Esophagus squamous epithelium (tissue), 5 donors: ENCODE data around the gene IFT88. TPM values are rescaled to one million over a fixed set of nuclear protein-coding genes. Genes with fewer than 3 reads are reported as not detected.

Experiments used
- DNase-seq: peaks from one replicate; lab custom pipeline; 2025; lab: John Stamatoyannopoulos, UW
- H3K27ac ChIP-seq, 4 donors: fragments of 200-600 bp; sonication (generic); one replicate each; pipeline ENCODE4 v1.5.1; 2016 to 2019; ENCODE audit warnings: mild to moderate bottlenecking in 1 of 4
- H3K27me3 ChIP-seq, 4 donors: fragments of 200-600 bp; sonication (generic); 1 replicate in 3 of 4; 2 replicates in 1 of 4; pipeline versions ENCODE4 v1.5.1 to v1.6.0; 2017 to 2021; ENCODE audit warnings: antibody characterized with exemption in 1 of 4
- H3K36me3 ChIP-seq, 3 donors: fragments of 200-600 bp; sonication (generic); one replicate each; pipeline ENCODE4 v1.5.1; 2016 to 2019
- H3K4me1 ChIP-seq, 3 donors: fragments of 200-600 bp; sonication (generic); one replicate each; pipeline ENCODE4 v1.5.1; 2017 to 2019
- H3K4me3 ChIP-seq, 4 donors: fragments of 200-600 bp; sonication (generic); 1 replicate in 3 of 4; 2 replicates in 1 of 4; pipeline ENCODE4 v1.5.1; 2016 to 2019; ENCODE audit warnings: mild to moderate bottlenecking in 2 of 4, moderate library complexity in 1 of 4
- H3K9me3 ChIP-seq, 3 donors: fragments of 200-600 bp; sonication (generic); one replicate each; pipeline ENCODE4 v1.5.1; 2016 to 2019
- POLR2A ChIP-seq, 4 donors: fragments of 450-650 bp; IDR thresholded peaks; one replicate each; pipeline ENCODE4 v1.6.1; 2017; ENCODE audit warnings: antibody characterized with exemption in 4 of 4, mild to moderate bottlenecking in 4 of 4, moderate library complexity in 3 of 4
- WGBS, 2 donors: methylation state at CpG; one replicate each; pipeline ENCODE4 v1.1.5; 2018; 5-methylcytosine and 5-hydroxymethylcytosine counted together
- intact Hi-C: fragments of 100-400 bp; cut with DNase I; formaldehyde crosslinking; loops from one replicate; pipeline ENCODE4 v1.15.0; 2022
- total RNA-seq, 4 donors: library from RNA; depleted of rRNA; stranded (reverse); fragments of >200 nt; gene quantifications; one replicate each; pipeline ENCODE4 v1.1.0, GENCODE V29; 2016
- TF ChIP-seq, protein P1 (sequence below), 6 experiments: fragments of 450-650 bp in 4 of 6; fragments of 200-600 bp in 2 of 6; sonication (generic) in 2 of 6; IDR thresholded peaks; one replicate each; pipeline ENCODE4 v1.5.1; 2016 to 2019; ENCODE audit warnings: antibody characterized with exemption in 6 of 6, mild to moderate bottlenecking in 4 of 6, moderate library complexity in 4 of 6
- donor health status: DM: yes; HTN: yes; CAD: no.

The IFT88 gene
- total RNA-seq, 4 donors from 2014 or later, result 2.0 to 7.8 (median 4.8) TPM

GRCh38 chr13:20616059-20616797 is 49.3 kb downstream of the IFT88 start:
- H3K27me3 ChIP-seq, result no peaks in the 10 kb centered on the region
- H3K4me3 ChIP-seq, result no peak overlapping the region
- no peaks in the 10 kb centered on the region for H3K4me1 ChIP-seq
- intact Hi-C loops, result no loop called here
- H3K36me3 ChIP-seq, result peaks cover 0 to 12% (median 0%) of the 10 kb centered on the region in 3 donors
- no peak for TF ChIP-seq POLR2A (IDR thresholded peaks at IDR 0.05)
- TF ChIP-seq, protein P1, sequence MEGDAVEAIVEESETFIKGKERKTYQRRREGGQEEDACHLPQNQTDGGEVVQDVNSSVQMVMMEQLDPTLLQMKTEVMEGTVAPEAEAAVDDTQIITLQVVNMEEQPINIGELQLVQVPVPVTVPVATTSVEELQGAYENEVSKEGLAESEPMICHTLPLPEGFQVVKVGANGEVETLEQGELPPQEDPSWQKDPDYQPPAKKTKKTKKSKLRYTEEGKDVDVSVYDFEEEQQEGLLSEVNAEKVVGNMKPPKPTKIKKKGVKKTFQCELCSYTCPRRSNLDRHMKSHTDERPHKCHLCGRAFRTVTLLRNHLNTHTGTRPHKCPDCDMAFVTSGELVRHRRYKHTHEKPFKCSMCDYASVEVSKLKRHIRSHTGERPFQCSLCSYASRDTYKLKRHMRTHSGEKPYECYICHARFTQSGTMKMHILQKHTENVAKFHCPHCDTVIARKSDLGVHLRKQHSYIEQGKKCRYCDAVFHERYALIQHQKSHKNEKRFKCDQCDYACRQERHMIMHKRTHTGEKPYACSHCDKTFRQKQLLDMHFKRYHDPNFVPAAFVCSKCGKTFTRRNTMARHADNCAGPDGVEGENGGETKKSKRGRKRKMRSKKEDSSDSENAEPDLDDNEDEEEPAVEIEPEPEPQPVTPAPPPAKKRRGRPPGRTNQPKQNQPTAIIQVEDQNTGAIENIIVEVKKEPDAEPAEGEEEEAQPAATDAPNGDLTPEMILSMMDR (IDR thresholded peaks at IDR 0.05), result no peak
- H3K9me3 ChIP-seq, result no peaks in the 10 kb centered on the region
- 81 to 84% methylated on average over 3 of the region's 3 CpGs for WGBS, 2 donors
- DNase-seq, result no peak
- H3K27ac ChIP-seq, result no peak overlapping the region

- Histone ChIP-seq H3K27ac (no peak overlapping the region), H3K4me1 (no peaks in the 10 kb centered on the region), H3K27me3 (no peaks in the 10 kb centered on the region), H3K9me3 (peaks cover 0 to 8% (median 0%) of the 10 kb centered on the region in 3 donors), H3K36me3 (peaks cover 0 to 21% (median 0%) of the 10 kb centered on the region in 3 donors), H3K4me3 (no peak overlapping the region)
- no peak for DNase-seq
- intact Hi-C loops, result no loop called here
- 89 to 91% methylated on average over 3 of the region's 3 CpGs for WGBS, 2 donors
- TF ChIP-seq POLR2A (IDR thresholded peaks at IDR 0.05), result no peak
- TF ChIP-seq, protein P1 (IDR thresholded peaks at IDR 0.05), result no peak
Observed at GRCh38 chr13:20623000-20623399, 56.0 kb downstream of the IFT88 start.

DNA sequence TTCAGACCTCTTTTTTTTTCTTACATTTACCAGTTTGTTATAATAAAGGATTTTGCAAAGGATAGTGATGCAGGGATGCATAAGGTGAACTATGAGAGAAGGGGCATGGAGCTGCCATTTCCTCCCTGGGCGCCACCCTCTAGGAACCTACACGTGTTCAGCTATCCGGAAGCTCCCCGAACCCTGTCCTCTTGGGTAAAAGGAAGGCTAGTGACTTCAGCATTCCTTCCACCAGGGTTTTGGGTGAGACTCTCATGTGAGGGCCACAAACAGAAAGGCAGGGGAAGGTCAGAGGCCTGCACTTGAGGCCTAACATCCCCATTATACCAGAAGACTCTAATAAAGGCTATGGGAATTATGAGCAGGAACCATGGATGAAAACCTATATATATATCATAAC is 57.3 kb downstream of the IFT88 start:
- H3K4me1 ChIP-seq, result no peaks in the 10 kb centered on the region
- peaks cover 0 to 21% (median 0%) of the 10 kb centered on the region in 3 donors for H3K36me3 ChIP-seq
- H3K4me3 ChIP-seq, result no peak overlapping the region
- DNase-seq, result no peak
- TF ChIP-seq, protein P1 (IDR thresholded peaks at IDR 0.05), result no peak
- 93 to 96% methylated on average over 4 of the region's 4 CpGs for WGBS, 2 donors
- peaks cover 0 to 8% (median 0%) of the 10 kb centered on the region in 3 donors for H3K9me3 ChIP-seq
- H3K27ac ChIP-seq, result no peak overlapping the region
- intact Hi-C loops, result no loop called here
- H3K27me3 ChIP-seq, result no peaks in the 10 kb centered on the region

- no peaks in the 10 kb centered on the region for H3K9me3 ChIP-seq
- TF ChIP-seq, protein P1 (IDR thresholded peaks at IDR 0.05), result no peak
- TF ChIP-seq POLR2A (IDR thresholded peaks at IDR 0.05), result no peak
- intact Hi-C loops, result no loop called here
- H3K4me3 ChIP-seq, result no peak overlapping the region
- 89 to 93% methylated on average over 2 to 3 of the region's 3 CpGs for WGBS, 2 donors
- no peaks in the 10 kb centered on the region for H3K27me3 ChIP-seq
- no peak overlapping the region for H3K27ac ChIP-seq
- DNase-seq, result no peak
- no peaks in the 10 kb centered on the region for H3K4me1 ChIP-seq
- peaks cover 0 to 10% (median 0%) of the 10 kb centered on the region in 3 donors for H3K36me3 ChIP-seq
Observed at GRCh38 chr13:20633802-20634201, 66.8 kb downstream of the IFT88 start.

DNA sequence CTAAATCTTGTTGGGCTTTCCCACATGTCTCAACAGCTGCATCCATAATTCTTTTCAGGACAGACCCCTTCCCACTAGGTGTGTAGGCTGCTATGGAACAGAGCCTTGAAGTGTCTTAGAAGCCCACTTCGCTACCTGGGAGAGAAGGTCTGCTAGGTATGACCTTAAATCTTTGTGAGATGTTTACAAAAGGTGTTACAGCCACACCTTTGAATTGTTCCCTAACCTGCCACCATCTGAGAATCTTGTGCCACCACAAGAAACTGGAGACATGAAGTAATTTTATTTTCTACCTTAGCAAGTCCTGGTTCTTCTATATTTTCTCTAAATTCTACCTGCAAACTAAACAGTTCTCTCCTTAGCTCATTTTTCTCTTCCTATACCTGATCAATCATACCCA is 69.1 kb downstream of the IFT88 start:
- Histone ChIP-seq H3K36me3 (peaks cover 0 to 12% (median 0%) of the 10 kb centered on the region in 3 donors), H3K9me3 (no peaks in the 10 kb centered on the region), H3K4me3 (no peak overlapping the region), H3K4me1 (no peaks in the 10 kb centered on the region), H3K27ac (no peak overlapping the region), H3K27me3 (no peaks in the 10 kb centered on the region)
- TF ChIP-seq POLR2A (IDR thresholded peaks at IDR 0.05), result no peak
- TF ChIP-seq, protein P1 (IDR thresholded peaks at IDR 0.05), result no peak
- intact Hi-C loops, result no loop called here
- DNase-seq, result no peak
- 86 to 90% methylated on average over 1 of the region's 1 CpG for WGBS, 2 donors
